22Rv1 (cell line): Measurements from ENCODE around the gene CDH15.

Experiments used
- ZFX ChIP-seq: fragments of 450-650 bp; IDR thresholded peaks from 2 replicates; pipeline ENCODE4 v1.6.1; 2017; ENCODE audit warnings: antibody characterized with exemption, borderline replicate concordance
- TF ChIP-seq, protein P1 (sequence below): fragments of 450-650 bp; IDR thresholded peaks from 2 replicates; pipeline ENCODE4 v1.5.1; 2017; ENCODE audit warnings: mild to moderate bottlenecking

DNA sequence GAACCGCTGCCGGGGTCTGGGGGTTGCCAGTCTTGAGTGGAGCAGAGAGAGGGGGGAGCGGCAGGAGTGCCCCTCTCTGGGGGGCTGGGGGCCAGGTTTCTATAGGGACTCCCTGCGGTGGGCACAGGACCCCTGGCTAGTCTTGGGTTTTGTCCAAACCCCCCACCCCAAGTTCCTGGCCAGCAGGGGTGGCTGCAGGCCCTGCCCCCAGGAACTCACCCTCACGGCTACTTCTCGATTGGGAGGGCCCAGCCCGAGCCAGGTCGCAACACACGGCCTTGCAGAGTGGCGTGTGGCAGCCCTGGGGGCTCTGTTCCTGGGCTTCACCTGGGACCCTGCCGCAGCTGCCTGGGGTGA, 601 bp downstream of the CDH15 start:
- TF ChIP-seq, protein P1, sequence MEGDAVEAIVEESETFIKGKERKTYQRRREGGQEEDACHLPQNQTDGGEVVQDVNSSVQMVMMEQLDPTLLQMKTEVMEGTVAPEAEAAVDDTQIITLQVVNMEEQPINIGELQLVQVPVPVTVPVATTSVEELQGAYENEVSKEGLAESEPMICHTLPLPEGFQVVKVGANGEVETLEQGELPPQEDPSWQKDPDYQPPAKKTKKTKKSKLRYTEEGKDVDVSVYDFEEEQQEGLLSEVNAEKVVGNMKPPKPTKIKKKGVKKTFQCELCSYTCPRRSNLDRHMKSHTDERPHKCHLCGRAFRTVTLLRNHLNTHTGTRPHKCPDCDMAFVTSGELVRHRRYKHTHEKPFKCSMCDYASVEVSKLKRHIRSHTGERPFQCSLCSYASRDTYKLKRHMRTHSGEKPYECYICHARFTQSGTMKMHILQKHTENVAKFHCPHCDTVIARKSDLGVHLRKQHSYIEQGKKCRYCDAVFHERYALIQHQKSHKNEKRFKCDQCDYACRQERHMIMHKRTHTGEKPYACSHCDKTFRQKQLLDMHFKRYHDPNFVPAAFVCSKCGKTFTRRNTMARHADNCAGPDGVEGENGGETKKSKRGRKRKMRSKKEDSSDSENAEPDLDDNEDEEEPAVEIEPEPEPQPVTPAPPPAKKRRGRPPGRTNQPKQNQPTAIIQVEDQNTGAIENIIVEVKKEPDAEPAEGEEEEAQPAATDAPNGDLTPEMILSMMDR, result no peak
- TF ChIP-seq ZFX, result no peak
